ENCODE results near the gene SPPL2B. TPM values are rescaled to one million over a fixed set of nuclear protein-coding genes. Genes with fewer than 3 reads are reported as not detected.

SPPL2B gene
- total RNA-seq, 1 donor from 2014 or later: 22.6 TPM

Other genes starting within 250 kb of the SPPL2B start
- 12.6 and 13.1 TPM in 2 replicates for gene MOB3A, start 232.4 kb upstream of the SPPL2B start, total RNA-seq
- 0.60 and 0.65 TPM in 2 replicates for gene IZUMO4, start 231.8 kb upstream of the SPPL2B start, total RNA-seq
- 57.5 and 63.3 TPM in 2 replicates for gene AP3D1, start 177.1 kb upstream of the SPPL2B start, total RNA-seq
- 2.4 and 3.6 TPM in 2 replicates for gene DOT1L, start 164.8 kb upstream of the SPPL2B start, total RNA-seq
- gene PLEKHJ1, start 92.4 kb upstream of the SPPL2B start, total RNA-seq: 51.4 and 75.8 TPM in 2 replicates
- 41.8 and 56.5 TPM in 2 replicates for gene SF3A2, start 91.9 kb upstream of the SPPL2B start, total RNA-seq
- gene AMH, start 79.4 kb upstream of the SPPL2B start, total RNA-seq: 0.65 and 3.6 TPM in 2 replicates
- 0.22 TPM in 1 of 2 replicates, not detected in the other for gene JSRP1, start 72.3 kb upstream of the SPPL2B start, total RNA-seq
- gene PEAK3, start 46.5 kb upstream of the SPPL2B start, total RNA-seq: under 0.01 and 0.20 TPM in 2 replicates
- not detected in 2 replicates for gene LINGO3, start 20.5 kb upstream of the SPPL2B start, total RNA-seq
- gene LSM7, start 98 bp upstream of the SPPL2B start, total RNA-seq: 79.4 and 82.8 TPM in 2 replicates
- gene TMPRSS9, start 31.6 kb downstream of the SPPL2B start, total RNA-seq: under 0.01 and 0.20 TPM in 2 replicates
- 38.6 and 46.2 TPM in 2 replicates for gene TIMM13, start 98.9 kb downstream of the SPPL2B start, total RNA-seq
- 50.6 and 51.9 TPM in 2 replicates for gene LMNB2, start 128.3 kb downstream of the SPPL2B start, total RNA-seq
- 49.5 and 175 TPM in 2 replicates for gene GADD45B, start 147.4 kb downstream of the SPPL2B start, total RNA-seq